GM21360 (cell line): ENCODE data around the gene SMPX.

Experiments
- ATAC-seq: cut with Tn5 transposase; IDR thresholded peaks from one replicate; pipeline ENCODE4 v1.9.1; 2021; ENCODE audit warnings: mild to moderate bottlenecking, moderate library complexity; ENCODE audit not compliant: unreplicated experiment

The SMPX gene

DNA sequence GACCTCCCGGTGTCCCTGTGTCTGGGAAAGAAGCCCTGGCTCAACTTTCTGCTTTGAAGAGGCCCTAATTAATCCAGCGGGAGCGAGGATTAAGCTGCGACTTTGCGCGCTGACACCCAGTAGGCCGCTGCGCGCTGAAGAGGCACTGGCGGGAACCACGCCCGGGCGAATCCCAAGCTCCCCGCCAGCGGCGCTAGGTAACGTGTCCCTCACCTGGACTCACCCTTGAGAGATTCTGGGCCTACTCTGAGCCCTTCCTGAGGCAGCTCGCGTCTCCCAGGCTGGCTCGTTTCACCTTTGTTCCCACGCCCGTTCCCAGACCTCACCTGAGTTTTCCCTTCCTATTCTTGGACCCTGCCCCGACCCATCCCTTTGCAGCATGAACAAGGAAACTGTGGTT lies 99.2 kb downstream of the SMPX start:
- no peak for ATAC-seq

DNA sequence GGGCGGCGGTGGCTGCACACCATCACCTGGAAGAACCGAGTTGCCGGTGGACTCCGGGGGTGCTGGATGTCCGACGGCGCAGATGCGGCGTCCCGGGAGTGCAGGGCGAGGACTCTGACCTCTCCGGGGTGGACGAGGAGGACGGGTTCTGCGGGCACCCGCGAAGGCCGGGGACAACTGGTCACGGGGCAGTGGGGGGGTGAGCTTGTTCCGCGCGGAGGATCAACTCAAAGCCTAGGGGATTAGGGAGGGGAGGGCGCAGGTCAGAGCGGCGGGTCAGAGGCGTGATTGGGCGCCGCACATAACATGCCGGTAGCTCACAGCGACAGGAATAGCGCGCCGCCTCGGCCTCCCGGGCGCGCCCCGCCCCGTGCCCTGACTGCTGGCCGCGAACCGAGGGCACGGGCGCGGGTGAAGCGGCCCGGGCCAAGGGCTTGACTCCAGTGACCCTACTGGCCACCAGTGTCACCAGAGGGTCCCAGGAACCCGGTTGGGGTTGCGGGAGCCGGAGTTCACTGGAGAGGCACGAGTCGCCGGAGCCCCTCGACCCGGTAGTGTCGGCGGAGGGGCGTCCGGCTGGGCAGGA lies 99.7 kb downstream of the SMPX start, which contains the start of gene KLHL34:
KLHL34 (minus strand) TSS at position 179 of the 586 bp plus-strand sequence. CDS start 542 bp downstream, outside the sequence.
- no peak for ATAC-seq

- no peak for ATAC-seq
Observed at GRCh38 chrX:21657318-21658151, 100.4 kb downstream of the SMPX start.

- no peak for ATAC-seq
Observed at GRCh38 chrX:21656587-21657317, 101.2 kb downstream of the SMPX start.
